Measurements from ENCODE around the gene PLPP6.

DNA sequence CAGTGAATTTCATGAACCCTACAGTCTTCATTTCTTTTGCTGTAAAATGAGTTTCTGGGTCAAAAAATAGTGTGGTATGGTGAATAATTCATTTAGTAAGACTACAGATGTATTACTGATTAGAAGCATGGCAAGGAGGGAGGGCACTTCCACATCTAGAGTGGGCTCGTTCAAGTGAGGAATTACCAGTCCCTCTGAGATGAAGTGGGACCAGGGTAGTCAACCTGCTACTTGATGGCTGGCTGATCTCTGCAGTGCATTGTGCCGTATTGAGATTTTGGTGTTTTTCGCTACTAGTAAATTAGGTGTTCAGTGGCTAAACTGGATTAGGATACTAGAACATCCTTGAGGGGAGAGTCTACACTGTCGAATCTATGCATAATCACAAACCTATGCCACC lies 28.1 kb downstream of the PLPP6 start:
- TF ChIP-seq, protein P1, sequence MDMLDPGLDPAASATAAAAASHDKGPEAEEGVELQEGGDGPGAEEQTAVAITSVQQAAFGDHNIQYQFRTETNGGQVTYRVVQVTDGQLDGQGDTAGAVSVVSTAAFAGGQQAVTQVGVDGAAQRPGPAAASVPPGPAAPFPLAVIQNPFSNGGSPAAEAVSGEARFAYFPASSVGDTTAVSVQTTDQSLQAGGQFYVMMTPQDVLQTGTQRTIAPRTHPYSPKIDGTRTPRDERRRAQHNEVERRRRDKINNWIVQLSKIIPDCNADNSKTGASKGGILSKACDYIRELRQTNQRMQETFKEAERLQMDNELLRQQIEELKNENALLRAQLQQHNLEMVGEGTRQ (CRISPR knock-in tag; IDR thresholded peaks at IDR 0.05) = no peak
- TF ChIP-seq ELF4 (CRISPR knock-in tag; IDR thresholded peaks at IDR 0.05; ENCODE audit: low read depth) = no peak
